NCI-H146 treated with DMSO at 0.1 percent for 48 hours (cell line): ENCODE results near the gene C19orf81.
A peak's percentile ranks its signal among the peaks of the same experiment; 100 is the strongest.

Source experiments
- DNase-seq: peaks from one replicate; lab custom pipeline; 2025; ENCODE audit not compliant: unreplicated experiment; lab: John Stamatoyannopoulos, UW

The C19orf81 gene

GRCh38 chr19:50679177-50680125 is 30.2 kb downstream of the C19orf81 start:
- peak; percentile 2 for DNase-seq

DNA sequence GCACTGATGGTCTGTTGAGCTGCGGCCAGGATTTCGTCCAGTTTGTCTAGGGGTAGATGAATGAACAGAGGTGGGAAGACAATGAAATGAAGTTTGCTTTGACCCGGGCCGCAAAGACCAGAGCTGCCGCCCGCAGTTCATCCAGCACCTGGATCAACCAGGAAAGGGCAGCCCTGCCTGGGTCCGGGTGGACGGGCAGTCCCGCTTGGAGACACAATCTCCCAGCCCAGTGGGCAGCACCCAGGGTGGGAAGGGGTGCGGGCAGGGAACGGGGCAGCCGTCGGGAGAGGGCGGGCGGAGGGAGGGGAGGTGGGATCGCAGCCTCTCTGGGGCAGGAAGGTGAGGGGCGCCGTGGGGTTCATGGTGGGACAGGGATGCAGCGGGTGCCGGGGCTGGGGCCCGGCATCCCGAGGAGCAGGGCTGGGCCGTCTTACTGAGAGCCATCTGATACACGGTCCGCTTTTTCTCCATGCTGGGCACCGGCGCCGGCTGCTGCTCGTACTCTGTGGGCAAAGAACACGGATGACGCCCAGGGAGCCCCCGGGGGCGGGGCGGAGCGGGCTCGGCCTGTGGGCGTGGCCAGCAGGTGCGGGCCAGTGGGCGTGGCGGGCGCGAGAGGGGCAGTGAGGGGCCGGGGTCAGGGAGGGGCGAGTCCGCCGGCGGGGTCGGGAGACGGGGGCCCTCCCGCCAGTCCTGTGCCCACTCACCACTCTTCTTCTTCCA is 37.2 kb downstream of the C19orf81 start:
- no peak for DNase-seq

- DNase-seq = no peak
Measured at GRCh38 chr19:50688766-50689165, 39.5 kb downstream of the C19orf81 start.

- DNase-seq = no peak
Measured at GRCh38 chr19:50690439-50690838, 41.2 kb downstream of the C19orf81 start.

- no peak for DNase-seq
Measured at GRCh38 chr19:50693064-50693975, 44.1 kb downstream of the C19orf81 start.

- no peak for DNase-seq
Measured at GRCh38 chr19:50694815-50695145, 45.5 kb downstream of the C19orf81 start.

GRCh38 chr19:50695251-50696093 is 46.2 kb downstream of the C19orf81 start:
- DNase-seq = no peak

DNA sequence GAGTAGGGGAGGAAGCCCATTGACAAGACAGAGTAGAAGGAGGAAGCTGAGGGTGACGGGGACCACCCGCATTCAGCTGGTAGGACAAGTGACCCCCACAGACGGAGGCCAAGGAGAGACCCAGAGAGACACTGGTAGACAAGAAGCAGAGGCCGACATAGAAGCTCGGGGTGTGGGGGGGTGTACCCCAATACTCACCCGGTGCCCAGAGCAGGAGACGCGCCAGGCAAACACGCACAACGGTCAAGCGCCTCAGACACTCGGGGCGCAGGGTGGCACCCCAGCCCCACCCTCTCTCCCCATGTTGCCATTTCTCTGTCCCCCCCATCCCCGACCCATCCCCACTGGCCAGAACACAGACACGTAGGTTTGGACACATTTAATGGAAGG is 46.8 kb downstream of the C19orf81 start:
- no peak for DNase-seq

- DNase-seq = no peak
Measured at GRCh38 chr19:50697414-50698124, 48.3 kb downstream of the C19orf81 start.

DNA sequence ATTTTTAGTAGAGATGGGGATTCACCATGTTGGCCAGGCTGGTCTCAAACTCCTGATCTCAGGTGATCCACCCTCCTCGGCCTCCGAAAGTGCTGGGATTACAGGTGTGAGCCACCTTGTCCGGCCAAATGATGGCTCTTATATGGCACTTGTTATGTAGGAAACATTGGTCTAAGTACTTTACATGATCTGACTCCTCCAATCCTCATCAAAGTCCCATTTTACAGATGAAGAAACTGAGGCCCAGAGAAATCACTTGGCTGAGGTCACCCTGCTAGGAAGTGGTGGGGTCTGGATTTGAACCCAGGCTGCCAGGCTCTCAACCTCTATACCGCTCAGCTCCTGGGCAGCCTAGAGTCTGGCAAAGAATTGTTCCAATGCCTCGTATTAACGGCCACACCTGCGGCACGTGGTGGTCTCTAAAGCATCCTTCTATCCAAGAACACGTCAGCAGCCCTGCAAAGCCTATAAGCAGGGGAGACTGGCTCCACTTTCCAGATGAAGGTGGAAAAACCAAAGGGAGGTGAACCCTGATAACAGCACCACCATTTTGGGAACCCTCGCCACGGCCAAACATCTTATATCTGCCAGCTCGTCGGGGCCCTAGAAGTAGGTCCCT is 52.2 kb downstream of the C19orf81 start:
- DNase-seq = no peak

- DNase-seq = no peak
Measured at GRCh38 chr19:50702158-50702870, 53.1 kb downstream of the C19orf81 start.

GRCh38 chr19:50702871-50703829 is 53.9 kb downstream of the C19orf81 start:
- no peak for DNase-seq

DNA sequence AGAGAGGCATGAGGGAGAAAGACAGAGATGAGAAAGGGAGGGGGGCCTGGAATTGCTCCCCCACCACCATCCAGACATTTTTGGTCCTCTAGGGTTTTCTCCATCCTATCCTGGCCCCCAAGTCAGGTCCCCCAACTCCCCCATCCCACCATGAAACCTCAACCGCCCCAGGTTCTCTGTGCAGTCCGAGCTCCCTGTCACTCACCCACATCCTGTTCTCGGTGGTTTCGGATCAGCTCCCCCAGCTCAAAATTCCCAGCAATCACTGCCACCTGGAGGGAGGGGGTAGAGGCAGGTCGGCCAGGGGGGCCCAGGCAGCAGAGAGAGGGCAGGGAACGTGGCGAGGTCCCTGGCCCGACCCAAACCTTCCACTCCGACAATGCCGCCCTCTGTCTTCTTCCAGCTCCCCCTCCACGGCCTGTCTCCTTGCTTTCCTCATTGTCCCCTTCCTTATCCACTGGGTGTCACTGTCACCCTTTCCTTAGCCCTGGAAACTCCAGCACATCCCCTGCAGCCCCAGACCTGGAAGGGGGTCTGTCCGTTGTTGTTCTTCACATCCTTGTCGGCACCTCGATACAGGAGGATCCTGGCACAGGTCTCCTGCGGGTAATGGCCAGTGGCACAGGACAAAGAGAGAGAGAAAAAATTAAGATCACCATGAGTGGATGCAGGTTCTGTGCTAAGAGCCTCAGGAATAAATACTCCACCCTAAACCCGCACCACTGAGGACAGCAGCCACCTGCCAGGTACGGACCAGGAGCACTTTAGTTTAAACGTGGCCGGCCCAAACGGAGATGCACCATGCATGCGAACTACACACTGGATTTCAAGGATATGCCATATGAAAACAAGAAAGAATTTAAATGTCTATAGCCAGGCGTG is 54.9 kb downstream of the C19orf81 start:
- no peak for DNase-seq

DNA sequence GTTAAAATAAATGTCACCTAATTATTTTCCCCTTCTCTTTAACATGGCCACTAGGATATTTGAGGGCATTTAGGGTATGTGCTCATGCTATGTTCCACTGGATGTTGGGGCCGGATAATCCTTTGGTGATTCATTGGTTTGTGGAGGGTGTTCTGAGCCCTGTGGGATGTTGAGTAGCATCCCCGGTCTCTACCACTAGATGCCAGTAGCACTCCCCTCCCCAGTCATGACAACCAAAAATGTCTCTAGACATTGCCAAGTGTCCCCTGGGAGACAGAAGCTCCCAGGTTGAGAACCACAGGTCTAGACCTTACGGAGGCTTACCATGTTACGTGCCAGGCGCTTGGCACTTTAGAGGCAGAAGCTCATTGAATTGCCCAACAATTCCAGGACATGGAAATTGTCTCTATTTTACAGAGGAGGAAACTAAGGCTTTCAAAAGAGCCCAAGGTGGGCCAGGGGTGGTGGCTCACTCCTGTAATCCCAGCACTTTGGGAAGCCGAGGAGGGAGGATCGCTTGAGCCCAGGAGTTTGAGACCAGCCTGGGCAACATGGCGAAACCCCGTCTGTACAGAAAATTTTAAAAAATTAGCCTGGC is 56.3 kb downstream of the C19orf81 start:
- no peak for DNase-seq

- no peak for DNase-seq
Measured at GRCh38 chr19:50706387-50706786, 57.1 kb downstream of the C19orf81 start.
